SH-SY5Y (cell line): Measurements from ENCODE around the gene SRPRA.

Source experiments
- GATA2 ChIP-seq: IDR thresholded peaks from 2 replicates; pipeline ENCODE4 v1.6.1; 2011; ENCODE audit warnings: mild to moderate bottlenecking, low read depth, low read length
- GATA3 ChIP-seq: IDR thresholded peaks from 2 replicates; pipeline ENCODE4 v1.6.1; 2011; ENCODE audit warnings: low read depth, mild to moderate bottlenecking, low read length, moderate library complexity

SRPRA gene

DNA sequence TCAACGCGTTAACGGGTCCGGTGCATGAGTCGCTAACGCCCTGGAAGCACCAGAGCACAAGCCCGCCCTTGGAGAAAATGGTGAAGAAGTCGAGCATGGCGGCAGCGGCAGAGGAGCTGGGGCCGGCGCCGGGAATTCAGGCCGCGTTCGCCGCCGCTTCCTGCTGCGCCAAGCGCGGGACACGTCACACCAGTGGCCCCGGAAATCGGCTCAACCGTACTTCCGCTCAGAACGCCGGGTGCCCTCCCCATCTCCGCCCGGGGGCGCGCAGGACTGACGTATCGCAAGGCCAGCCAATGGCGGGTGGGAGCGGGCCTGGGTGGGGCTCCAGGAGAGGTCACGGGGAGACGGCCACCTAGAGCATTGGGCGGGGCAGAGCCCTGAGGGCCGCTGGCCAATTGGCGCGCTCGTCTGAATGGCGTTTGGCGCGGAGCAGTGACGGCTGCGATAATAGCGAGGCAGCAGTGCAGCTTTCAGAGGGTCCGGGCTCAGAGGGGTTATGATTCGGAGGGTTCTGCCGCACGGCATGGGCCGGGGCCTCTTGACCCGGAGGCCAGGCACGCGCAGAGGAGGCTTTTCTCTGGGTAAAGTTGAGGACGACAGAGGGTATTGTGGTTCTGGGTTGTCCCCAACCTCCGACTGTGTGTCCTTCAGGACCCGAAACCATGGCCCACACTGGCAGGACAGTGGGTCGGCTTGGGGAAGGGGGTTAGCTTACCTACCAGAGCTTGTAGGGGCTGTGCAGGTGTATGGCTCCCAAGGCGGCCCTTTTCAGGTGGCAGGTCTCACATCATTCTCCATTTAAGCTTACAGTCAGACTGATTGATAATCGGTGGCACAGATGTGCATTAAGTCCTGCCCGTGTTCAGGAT is at the start of gene SRPRA, which contains the start of gene FOXRED1:
TSS of gene SRPRA (minus strand) at position 188 of the 872 bp plus-strand sequence. CDS start at position 97, 91 bp downstream.
TSS of gene FOXRED1 (plus strand) at position 447 of the 872 bp plus-strand sequence. CDS start at position 500, 53 bp downstream.
- no peak for TF ChIP-seq GATA2
- TF ChIP-seq GATA3 = no peak

- TF ChIP-seq GATA3 = no peak
- no peak for TF ChIP-seq GATA2
Observed at GRCh38 chr11:126317756-126318573, 49.3 kb upstream of the SRPRA start.

- no peak for TF ChIP-seq GATA2
- TF ChIP-seq GATA3 = no peak
Observed at GRCh38 chr11:126317432-126317755, 48.7 kb upstream of the SRPRA start.

DNA sequence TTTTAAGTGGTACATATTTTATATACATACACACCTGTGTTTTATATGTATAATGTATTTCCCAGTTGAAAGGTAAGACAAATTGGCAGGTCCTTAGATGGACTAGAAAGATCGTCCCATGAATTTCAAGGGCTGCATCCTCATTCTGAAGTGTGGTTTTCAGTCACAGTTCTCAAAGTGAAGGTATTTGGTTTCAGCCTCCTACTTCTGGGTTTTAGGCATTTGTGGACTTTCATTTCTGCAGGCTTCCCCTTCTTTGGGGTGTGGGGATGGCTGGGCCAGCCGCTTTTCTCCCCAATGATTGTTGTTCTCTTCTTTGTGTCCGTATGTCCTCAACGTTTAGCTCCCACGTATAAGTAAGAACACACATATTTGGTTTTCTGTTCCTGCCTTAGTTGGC is 45.1 kb upstream of the SRPRA start:
- no peak for TF ChIP-seq GATA3
- TF ChIP-seq GATA2 = no peak

DNA sequence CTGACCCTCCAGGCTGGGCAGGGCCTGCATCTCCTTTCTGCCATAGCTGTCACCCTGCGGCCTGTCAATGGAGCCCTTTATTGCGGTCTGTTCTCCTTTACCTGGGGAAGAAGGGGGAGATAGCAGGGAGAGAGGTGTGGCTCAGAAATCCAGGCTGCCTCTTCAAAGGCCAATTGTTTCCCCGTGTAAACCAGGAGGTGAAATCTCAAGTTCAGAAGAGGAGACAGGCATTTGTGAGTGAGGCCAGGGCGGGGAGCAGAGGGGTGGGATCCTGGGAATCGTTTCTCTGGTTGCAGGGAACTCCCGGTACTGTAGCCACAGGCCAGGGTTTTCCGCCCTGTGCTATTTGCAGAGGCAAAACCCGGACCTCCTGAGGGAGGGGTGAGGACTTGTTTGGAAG is 44.3 kb upstream of the SRPRA start:
- no peak for TF ChIP-seq GATA3
- no peak for TF ChIP-seq GATA2

GRCh38 chr11:126311401-126312291 is 43.0 kb upstream of the SRPRA start:
- TF ChIP-seq GATA2 (no peak), GATA3 (no peak)

DNA sequence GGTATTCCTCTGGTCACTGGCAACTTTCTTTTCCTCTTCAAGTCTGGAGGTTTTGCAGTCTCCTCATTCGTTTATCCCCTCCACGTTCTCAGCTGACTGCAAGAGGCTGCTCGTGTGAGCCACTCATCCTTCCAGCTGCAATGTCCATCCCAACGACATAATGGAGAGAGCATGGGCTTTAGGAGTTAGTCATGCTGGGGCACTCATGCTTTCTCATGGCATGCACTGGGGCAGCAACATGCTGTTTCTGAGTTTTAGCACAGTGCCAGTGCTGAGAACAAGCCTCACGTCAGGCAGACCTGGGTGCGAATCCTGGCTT is 42.3 kb upstream of the SRPRA start:
- no peak for TF ChIP-seq GATA2
- no peak for TF ChIP-seq GATA3

- TF ChIP-seq GATA2 = no peak
- TF ChIP-seq GATA3 = no peak
Observed at GRCh38 chr11:126310200-126310991, 41.7 kb upstream of the SRPRA start.

DNA sequence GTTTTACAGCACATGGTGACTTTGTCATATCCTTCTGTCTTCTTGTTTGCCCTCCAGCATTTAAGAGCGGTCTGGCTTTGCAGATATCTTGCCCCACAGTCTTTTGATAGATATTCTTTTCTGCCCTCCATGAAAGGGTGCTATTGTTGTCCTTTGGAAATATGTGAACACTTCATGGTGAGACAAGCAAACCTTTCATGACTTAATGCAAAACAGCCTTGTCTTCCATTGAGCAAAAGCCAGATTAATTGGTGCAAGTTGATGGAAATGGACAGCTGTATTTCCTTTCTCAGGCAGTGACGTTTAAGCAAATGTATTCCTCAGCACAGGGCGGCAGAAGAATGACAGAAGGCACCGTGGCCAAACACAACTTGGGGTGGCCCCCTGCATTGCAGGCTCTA is 39.6 kb upstream of the SRPRA start:
- TF ChIP-seq GATA2 (no peak), GATA3 (no peak)

DNA sequence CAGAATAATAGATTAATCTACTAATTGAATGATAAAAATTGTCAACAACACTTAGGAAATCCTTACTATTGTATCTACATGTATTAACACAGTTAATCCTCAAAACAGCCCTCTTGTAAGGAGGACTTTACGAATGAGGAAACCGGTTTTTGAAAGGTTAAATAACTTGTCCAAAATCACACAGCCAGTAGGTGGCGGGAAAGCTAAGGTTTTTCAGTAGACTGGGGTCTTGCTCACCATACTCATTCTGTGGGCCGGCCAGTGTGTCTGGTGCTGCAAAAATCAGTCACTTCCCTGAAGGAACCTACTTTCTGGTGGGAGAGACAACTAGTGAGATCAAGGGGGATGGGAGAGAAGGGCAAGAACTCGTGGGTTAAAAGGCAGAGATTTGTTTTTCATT is 39.0 kb upstream of the SRPRA start:
- TF ChIP-seq GATA3 = no peak

DNA sequence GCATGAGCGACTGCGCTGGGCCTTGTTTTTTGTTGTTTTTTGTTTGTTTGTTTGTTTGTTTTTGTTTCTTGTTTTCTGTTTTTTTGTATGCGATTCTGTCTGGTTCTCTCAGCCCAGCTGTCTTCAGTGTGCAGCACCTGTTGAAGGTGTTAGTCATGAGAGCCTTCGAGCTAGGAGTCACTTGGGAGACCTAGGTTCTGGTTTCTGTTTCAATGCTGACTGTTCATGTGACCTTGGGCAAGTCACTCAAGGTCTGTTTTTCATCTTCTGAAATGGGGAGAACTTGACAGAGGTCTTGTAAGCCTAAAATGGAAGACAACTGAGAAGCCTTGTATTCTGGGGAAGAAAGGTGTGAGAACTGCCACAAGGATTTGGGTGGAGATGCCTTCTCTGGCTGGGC is 37.0 kb upstream of the SRPRA start:
- no peak for TF ChIP-seq GATA3
- no peak for TF ChIP-seq GATA2

- TF ChIP-seq GATA3 (no peak), GATA2 (no peak)
Observed at GRCh38 chr11:126304457-126305075, 35.9 kb upstream of the SRPRA start.
